Raji (cell line): Measurements from ENCODE around the gene ANKIB1.

ENCODE experiments used
- POLR2A ChIP-seq: IDR thresholded peaks from 2 replicates; pipeline ENCODE4 v1.6.1; 2011; ENCODE audit warnings: low read depth, low read length, control low read depth; ENCODE audit not compliant: insufficient read depth

The ANKIB1 gene

GRCh38 chr7:92296880-92297445 lies 51.2 kb downstream of the ANKIB1 start:
- no peak for TF ChIP-seq POLR2A

GRCh38 chr7:92297736-92298135 lies 52.0 kb downstream of the ANKIB1 start:
- TF ChIP-seq POLR2A: no peak

GRCh38 chr7:92303761-92304160 lies 58.0 kb downstream of the ANKIB1 start:
- TF ChIP-seq POLR2A: no peak

DNA sequence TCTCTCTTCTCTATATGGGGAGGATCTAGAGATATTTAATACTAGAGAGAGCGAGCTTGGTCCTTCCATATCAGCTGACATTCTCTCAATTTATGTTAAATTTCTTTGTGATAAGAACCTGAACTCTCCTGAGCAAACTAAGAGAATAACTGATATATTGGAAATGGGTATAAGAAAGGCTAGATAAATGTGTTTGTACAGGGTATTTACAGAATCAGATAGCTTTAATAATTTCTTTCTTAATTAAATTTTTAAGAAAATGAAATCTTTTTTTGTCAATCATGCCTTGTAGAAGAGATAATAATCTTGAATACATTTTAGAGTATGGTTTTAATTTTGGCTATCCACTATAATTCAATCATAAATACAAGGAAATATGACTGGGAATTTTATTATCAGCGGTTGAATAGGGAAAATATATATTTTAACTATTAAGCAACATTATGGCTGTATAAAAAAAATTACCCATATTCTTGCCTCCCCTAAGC lies 58.7 kb downstream of the ANKIB1 start:
- no peak for TF ChIP-seq POLR2A

DNA sequence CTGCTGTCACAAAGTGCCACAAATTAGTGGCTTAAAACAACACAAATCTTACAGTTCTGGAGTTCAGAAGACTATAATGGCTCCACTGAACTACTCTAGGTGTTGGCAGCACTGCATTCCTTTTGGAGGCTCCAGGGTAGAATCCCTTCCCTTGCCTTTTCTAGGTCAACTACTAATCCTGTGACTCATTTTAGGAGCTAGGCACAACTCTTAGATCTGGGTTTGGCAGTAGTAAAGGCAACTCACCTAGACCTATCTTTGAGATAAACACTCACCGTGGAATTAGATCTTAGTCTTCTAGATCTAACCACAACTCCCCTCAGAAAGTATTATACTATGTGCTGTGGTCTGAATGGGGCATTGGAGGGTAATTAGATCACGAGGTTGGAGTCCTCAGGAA lies 60.4 kb downstream of the ANKIB1 start:
- no peak for TF ChIP-seq POLR2A

DNA sequence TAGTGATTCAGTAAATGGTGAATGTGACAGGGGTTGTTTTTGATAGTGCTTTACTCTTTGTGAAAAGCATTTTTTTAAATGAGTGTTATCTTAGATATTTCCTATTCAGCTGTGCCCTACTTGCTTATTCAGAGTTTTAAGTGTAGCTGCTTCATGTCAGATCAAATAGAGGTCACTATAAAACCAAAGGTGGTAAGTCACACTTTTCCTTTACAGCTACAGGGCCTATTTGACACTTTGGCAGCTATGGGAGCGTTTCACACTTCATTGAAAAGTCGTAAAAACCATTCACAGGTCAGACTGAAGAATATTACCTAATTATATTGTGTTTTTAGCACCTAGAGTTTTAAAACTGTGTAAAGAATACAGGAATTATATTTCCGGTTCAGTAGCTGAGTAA lies 67.3 kb downstream of the ANKIB1 start:
- TF ChIP-seq POLR2A: no peak

- TF ChIP-seq POLR2A: no peak
These were observed 73.5 kb downstream of the ANKIB1 start for GRCh38 chr7:92319243-92319642.

GRCh38 chr7:92325173-92325572 lies 79.4 kb downstream of the ANKIB1 start:
- no peak for TF ChIP-seq POLR2A

- no peak for TF ChIP-seq POLR2A
These were observed 80.1 kb downstream of the ANKIB1 start for GRCh38 chr7:92325858-92326257.

- no peak for TF ChIP-seq POLR2A
These were observed 85.2 kb downstream of the ANKIB1 start for GRCh38 chr7:92330835-92331438.

DNA sequence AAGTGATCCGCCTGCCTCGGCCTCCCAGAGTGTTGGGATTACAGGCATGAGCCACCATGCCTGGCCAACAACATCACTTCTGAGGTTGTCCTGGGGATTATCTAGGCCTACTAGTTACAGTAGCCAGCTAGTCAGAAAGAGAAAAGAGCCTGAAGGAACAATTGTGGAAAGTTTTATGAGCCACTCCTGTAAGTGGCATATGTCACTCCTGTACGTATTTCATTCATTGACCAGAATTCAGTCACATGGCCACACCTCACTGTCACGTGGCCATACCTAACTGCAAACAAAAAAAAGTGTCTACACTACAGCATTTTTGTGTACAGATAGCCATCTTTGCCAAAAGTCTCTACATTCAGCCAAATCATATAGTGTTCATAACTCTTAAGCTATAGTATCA lies 85.7 kb downstream of the ANKIB1 start:
- TF ChIP-seq POLR2A: no peak

DNA sequence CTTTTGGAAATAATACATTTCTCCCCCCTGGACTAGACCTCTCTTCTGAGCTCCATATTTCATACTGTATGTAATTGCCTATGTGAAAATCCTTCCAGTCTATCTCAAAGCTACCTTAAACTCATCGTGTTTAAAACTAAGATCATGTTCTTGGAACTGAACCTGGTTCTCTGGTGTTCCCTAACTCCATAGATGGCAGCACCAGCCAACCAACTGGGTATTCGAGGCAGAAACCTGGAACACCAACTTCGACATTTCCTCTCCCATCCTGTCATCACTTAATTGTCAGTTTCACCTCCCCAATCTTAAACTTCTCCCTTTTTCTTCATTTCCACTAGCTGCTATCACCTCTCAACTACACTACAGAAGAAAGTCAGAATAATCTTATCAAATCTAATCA lies 87.0 kb downstream of the ANKIB1 start:
- no peak for TF ChIP-seq POLR2A

DNA sequence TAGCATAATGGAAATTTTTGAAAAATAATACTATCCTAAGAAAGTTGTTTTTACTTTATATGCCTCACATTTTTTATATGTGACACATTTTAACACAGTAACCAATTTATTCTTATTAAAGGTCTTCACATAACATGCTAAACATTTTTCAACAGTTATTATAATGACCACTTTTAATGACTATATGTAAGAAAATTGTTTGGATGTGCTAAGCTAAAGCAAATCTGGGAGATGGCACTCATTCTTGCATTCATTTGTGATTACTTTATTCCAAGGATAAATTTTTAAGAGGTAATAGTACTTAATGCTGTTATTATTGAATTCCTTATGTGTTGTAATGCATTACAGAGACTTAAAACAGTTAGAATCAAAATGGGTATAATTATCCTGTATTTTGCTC lies 88.1 kb downstream of the ANKIB1 start:
- TF ChIP-seq POLR2A: no peak

DNA sequence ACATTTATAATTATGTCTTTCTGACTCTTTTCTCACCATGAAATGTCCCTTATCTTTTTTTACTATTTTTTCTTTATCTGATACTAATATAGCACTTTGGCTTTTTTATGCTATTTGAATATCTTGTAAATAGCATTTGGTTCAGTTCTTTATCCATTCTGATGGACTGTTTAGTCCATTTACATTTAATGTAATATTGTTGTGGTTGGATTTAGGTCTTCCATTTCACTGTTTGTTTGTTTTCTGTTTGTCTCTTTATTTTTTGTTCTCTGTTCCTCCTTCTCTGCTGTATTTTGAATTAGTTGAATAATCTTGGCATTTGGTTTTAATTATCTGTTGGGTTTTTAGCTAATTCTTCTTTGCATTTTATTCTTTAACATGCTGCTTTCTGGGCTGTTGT lies 89.8 kb downstream of the ANKIB1 start:
- no peak for TF ChIP-seq POLR2A

GRCh38 chr7:92336662-92337340 lies 91.0 kb downstream of the ANKIB1 start:
- TF ChIP-seq POLR2A: no peak

GRCh38 chr7:92340016-92340415 lies 94.2 kb downstream of the ANKIB1 start:
- TF ChIP-seq POLR2A: no peak
